CD4-positive, alpha-beta T cell treated with Interleukin-6 for 4 hours (primary cell): Measurements from ENCODE around the gene CCL15.
"Not testable (repeated sequence)": the region's sequence is repeated elsewhere in the genome, so short reads cannot be mapped to it uniquely, and the experiment has no call there.

ENCODE experiments used
- DNase-seq: peaks from one replicate; pipeline ENCODE4 v3.0.0-alpha.2; 2020; ENCODE audit warnings: mixed read lengths

CCL15 gene, protein sequence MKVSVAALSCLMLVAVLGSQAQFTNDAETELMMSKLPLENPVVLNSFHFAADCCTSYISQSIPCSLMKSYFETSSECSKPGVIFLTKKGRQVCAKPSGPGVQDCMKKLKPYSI

DNA sequence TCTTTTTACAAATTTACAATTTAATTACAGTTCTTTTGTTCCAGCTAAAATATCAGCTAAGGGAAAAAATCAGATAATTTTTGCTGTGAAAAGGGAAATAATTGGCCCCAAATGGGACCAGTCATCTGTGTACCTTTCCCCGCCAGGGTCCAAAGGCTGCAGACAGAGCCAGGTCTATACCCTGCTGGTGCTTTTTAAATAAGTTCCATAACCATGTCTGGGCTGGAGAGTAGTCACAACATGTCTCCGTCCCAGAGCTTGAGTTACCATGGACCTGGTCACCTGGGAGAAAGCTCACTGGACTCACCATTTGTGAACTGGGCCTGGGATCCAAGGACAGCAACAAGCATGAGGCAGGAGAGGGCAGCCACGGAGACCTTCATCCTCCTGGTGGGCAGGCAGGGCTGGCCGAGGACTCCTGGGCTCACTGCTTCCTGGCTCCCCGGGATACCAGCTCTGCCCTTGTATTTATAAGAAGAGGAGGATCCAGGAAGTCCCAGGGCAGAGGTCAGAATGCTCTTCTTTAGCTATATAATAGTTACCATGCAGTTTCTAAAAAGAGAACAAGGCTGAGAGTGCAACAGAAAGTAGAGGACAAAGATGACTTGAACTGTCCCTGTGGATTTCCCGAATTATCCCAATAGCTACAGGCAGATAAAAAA is at the start of gene CCL15:
Gene CCL15 (minus strand): TSS at position 444 of the 662 bp plus-strand sequence. CDS start 61 bp downstream, at position 383.
- no peak for DNase-seq

DNA sequence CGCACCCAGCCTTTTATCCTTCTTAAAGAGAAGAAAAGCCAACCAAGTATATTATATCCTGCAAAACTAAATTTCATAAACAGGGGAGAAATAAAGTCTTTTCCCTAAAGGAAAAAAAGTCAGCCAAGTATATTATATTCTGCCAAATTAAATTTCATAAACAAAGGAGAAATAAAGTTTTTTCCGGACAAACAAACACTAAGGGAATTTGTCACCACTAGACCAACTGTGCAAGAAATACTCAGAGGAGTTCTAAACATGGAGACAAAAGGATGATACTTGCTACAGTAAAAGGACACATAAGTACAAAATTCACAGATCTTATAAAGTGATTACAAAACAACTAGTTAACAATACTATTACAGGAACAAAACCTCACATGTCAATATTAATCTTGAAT is 48.3 kb upstream of the CCL15 start:
- no peak for DNase-seq

DNA sequence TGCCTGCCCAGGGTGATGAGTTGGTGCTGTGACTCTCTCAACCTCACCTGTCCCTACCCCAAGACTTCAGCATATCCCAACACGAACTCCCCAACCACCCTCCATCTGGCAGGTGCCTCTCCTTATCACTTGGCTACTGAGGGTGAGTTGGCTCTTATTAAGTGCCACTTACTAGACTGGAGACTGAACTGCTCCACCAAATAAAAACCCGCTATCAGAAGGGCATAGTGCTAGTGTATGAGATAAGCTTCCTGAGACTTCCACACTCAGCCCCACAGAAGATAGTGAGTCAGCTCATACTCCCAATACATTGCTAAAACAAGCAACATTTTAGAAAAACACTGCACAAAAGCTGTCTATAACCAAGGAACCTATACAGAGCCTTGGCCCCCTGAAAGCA is 46.7 kb upstream of the CCL15 start:
- DNase-seq, result no peak

DNA sequence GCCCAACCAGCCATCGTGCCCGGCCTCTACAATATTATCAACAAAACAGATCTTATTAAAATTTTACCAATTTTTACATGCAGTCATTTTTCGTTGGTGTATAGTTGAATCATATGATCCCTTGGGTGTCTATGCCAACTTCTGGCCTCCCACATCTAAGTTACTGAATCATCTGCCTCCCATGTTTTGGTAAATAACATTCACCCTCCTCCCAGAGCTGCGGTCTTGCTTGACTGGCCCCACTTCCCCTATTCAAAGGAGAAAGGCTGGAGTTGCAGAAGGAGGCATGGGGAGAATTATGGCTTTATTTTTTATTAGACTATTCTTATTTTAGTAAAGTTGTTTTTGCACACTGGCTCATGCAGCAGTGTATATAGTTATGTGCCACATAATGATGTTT is 34.9 kb upstream of the CCL15 start:
- DNase-seq, result no peak

DNA sequence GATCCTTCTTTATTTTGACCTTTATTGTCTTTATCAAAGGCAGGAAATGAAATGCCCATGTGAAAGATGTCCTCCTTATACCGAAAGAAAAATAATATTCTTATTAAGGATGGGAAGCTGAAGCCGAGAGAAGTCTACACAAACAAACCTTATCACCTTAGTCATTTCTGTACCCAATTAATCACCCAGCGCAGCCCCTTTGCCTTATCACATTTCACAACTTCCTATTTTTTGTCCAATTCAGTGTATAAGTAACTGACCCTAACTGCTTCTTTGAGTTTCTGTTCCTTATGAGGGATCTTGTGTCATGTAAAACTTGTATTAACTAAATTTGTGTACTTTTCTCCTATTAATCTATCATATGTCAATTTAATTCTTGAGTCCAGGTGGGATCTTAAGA is 32.8 kb upstream of the CCL15 start:
- DNase-seq, result no peak

DNA sequence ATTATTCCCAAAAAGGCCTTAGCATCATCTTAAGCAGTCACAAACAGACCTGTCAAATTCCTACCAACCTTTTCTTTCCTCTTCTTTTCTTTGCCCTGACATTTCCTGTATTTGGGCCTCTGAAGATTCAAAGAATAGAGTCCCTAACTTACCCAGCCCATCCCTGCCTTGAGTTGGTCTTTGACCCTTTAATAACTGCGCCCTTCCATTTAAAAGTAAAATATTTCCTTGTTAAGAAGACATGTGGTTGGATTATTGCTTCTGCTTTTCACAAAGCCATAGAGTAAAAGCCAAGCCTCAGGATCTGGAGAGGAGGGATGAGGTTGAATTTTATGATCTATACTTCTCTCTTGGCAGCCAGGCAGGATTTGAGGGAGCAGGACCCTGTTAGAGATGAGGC is 29.6 kb upstream of the CCL15 start:
- no peak for DNase-seq

DNA sequence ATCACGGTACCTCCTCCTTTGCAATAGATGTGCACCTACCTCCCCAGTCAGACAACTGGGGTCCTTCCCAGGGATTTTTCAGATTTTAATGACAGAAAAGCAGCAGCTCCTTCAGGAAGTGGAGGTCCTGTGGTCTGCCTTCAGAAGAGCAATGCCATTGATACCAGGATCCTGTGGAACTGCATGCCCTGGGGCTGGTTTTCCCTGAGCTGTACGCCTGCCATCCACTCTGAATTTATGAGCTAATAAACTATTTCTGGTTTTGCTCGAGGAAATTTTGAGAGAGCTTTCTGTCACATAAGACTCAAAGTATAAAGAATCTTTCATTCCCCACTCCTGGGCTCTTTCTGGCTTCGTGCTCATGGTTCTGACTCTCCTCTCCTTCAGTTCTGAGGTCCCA is 26.4 kb upstream of the CCL15 start:
- DNase-seq, result no peak

DNA sequence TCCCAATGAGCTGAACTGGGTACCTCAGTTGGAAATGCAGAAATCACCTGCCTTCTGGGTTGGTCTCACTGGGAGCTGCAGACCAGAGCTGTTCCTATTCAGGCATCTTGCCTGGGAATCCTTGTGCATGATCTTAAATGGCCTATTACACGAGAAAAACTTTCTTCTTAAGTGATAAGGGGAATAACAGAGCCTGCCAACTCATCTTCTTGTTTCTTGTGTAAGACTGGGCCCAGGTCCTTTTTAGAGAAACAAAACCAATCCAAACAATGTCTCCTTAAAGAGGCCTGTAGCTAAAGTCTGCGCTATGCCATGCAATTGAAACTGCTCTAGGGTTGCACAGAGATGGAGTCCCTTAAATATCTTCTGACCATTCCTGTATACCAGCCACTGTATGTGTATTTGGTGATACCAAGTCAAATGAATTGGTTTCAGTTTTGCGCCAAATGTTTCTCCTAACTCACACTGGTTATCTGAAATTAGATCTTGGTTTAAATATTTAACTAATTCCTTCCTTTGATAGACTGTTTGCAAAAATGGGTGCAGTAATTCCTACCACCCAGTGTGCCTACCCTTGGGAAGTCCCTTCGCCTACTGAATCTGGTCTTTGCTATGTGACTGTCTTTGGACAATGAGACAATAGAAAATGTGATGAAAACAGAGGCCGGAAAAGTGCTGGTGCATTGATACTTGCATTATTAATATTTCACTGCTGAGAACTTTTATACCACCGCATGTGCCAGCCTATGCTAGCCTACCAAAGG is 22.9 kb upstream of the CCL15 start:
- DNase-seq, result no peak

DNA sequence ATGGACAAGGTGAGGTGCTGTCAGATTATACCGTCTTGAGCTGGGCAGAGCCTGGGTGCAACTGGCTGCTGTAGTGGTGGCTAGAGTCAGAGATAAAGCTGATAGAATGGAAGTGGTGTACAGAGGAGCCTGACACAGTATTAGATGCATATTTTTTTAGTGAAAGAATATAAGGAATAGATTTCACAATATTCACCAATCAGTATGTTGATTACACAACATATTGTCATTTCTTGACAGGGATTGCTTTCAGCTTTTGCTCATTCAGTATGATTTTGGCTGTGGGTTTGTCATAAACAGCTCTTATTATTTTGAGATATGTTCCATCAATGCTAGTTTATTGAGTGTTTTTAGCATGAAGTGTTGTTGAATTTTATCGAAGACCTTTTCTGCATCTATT is 18.1 kb upstream of the CCL15 start:
- no peak for DNase-seq

DNA sequence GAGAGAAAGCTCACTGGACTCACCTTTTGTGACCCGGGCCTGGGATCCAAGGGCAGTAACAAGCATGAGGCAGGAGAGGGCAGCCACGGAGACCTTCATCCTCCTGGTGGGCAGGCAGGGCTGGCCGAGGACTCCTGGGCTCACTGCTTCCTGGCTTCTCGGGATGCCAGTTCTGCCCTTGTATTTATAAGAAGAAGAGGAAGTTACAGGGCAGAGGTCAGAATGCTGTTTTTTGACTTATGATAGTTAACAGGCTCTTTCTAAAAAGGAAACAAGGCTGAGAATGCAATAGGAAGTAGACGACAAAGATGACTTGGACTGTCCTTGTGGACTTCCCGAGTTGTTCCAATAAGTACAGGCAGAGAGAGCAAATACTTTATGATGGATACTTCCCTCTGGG is 16.4 kb upstream of the CCL15 start, which contains the start of gene CCL23:
Gene CCL23 (minus strand): TSS at position 174 of the 400 bp plus-strand sequence. CDS start 75 bp downstream, at position 99.
- no peak for DNase-seq

DNA sequence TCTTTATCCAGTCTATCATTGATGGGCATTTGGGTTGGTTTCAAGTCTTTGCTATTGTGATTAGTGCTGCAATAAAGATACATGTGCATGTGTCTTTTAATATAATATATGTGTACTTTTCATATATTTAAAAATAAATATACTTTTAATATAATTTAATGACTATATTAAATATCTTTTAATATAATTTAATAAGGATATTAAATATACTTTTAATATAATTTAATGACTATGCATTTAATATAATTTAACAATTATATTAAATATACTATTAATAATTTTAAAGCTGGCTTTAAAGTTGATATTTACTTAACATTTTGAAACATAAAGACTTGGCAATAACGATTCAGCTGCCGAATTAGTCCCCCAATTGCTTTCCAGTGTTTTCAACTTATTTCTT is 15.2 kb upstream of the CCL15 start:
- DNase-seq, result no peak

DNA sequence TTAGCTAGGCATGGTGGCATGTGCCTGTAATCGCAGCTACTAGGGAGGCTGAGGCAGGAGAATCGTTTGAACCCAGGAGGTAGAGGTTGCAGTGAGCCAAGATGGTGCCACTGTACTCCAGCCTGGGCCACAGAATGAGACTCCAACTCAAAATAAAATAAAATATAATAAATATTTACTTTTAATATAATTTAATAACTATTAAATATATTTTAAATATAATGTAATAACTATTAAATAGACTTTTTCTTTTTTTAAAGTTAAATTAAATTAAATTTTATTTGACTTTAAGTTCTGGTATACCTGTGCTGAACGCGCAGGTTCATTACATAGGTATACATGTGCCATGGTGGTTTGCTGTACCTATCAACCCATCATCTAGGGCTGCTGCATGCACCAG is 14.5 kb upstream of the CCL15 start:
- not testable (repeated sequence) for DNase-seq

DNA sequence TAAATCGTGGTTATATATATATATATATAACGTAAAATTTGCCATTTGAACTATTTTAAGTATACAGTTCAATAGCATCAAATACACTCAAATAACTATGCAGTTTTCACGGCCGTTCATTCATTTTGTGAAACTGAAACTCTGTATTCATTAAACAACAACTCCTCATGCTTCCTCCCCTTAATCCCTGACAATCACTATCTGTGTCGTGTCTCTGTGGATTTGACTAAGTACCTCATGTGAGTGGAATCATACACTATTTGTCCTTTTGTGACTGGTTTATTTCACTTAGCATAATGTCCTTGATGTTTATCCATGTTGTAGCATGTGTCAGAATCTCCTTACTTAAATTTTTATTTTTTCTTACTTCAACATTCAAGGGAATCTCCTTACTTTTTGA is 13.6 kb upstream of the CCL15 start:
- no peak for DNase-seq

DNA sequence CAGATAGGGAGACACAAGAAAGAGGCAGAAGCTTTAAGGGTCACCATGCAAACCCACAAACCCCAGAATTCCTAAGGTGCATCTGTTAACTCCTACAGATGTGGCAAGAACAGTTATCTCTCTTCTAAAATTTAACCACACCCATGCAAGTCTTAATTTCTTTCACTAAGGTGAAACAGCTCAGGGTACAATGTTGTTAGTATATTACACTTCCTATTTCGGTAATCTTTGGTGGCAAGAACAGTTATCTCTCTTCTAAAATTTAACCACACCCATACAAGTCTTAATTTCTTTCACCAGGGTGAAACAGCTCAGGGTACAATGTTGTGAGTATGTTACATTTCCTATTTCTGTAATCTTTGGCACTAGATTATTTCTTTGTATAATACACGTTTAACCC is 9.8 kb upstream of the CCL15 start:
- no peak for DNase-seq

DNA sequence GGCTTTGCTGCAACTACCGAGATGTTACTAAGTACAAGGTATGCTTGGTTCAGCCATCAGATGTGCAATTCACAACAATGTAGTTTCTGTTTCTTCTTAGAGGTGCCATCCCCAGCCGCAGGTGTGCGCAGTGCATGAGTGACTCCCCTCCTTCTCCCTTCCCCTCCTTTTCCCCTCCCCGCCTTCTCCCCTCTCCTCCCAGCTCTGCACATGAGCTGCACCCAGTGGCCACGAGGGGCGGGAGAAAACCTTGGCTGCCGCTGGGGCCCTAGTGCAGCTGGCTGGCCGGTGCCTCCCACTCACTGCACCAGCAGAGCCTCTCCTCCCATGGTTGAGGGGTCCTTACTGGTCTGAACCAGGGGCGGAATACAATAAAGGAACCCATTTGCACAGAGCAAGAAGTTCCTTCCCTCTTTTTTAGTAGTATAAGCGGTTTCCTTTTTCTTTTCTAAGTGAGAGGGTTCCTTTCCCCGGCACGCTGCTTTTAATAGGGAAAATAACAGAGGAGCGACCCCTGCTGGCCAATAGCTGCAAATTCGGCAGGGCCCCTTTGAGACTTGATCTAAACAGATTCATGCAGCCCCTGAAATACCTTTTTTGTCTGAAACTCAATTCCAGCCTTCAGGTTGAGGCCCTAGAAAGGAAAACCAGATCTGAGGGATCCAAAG is 7.8 kb upstream of the CCL15 start:
- no peak for DNase-seq

DNA sequence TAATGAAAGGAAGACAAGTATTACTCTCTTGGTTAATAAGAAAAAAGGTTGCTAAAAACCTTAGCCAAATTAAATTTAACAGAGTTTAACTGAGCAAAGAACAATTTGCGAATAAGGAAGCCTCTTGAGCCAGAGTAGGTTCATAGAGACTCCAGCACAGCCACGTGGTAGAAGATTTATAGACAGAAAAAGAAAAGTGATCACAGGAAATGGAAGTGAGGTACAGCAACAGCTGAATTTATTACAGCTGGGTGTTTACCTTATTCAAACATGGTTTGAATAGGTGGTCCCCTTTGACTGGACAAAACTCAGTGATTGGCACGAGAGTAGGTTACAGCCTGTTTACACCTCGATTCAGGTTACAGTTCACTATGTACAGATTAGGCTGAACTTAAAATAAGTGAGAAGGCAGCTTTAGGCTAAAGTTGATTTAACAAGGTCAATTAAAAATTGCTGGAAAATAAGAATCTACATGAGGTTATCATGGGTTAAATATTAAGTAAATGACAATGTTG is 3.3 kb upstream of the CCL15 start:
- no peak for DNase-seq

DNA sequence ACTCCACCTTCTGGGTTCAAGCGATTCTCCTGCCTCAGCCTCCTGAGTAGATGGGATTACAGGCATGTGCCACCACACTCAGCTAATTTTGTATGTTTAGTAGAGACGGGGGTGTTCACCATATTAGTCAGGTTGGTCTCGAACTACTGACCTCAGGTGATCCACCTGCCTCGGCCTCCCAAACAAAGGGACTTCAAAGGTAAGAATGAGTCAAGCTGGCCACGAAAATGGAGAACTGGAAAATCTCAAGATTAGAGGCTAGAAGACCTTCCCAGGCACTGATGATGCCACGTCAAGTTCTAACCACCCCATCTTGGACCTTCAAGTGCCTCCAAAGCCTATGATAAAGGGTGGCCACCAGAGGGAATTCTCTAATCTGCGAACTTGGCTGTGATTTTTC is 1.3 kb upstream of the CCL15 start:
- no peak for DNase-seq

DNA sequence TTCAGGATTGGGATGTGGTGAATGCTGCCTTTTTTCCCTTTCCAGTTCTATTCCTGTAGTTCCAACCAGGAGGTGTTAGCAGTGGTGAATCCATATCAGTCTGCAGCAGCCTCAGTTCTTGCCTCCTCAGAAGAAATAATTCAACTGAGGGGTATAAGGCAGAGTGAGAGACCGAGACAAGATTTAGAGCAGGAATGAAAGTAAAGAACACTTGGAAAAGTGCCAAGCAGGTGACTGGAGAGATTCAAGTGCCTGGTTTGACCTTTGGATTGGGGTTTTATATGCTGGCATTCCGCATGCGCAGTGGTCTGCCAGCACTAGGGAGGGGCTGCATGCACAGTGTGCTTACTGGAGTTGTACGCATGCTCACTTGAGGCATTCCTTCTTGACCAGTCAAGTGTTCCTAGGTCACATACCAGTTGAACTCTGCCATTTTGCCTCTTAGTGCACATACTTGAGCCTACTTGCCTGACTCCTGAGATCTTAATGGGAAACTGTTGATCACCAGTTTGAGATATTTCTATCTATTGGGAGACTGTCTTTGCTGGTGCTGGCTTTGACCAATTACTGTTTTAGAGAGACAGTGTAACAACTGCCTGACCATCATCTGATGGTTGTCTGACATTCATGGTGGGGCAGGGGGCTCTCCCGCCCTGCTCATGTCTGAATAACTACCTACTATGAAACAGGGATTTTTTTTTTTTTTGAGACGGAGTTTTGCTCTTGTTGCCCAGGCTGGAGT is 680 bp upstream of the CCL15 start:
- DNase-seq, result no peak

DNA sequence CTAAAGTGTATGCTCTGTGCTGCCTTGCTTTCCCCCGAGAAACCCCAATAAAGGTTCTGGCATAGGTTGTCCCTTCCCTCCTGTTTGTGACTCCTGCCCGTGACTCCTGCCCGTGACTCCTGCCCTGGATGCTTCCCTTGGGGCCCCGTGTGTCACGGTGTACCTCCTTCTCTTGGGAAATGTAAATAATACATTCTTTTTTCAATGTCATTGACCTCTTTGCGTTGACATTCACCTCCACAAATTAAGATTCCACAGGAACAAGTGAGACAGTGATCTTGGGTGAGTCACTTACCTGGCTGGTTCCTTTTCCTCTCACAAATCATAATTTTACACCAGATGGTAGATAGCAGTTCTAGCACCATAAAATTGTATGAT is 632 bp downstream of the CCL15 start:
- DNase-seq, result no peak

DNA sequence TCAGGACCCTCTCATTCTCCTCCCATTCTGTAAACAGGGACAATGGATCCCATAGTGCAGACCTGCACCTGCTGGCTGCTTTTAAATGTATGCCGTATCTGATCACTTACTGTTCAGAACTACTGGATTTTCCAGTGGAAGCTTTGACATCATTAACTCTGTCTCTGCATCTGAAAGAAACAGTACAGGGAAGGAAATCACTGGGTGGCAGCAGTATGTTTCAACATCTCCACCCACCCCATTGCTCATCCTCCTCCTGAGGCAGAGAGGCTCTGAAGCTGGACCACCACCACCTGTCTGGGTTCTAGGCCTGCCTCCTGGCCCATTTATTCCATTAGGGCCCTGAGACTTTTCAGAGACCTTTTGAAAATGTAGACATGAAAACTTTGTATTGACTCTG is 2.6 kb downstream of the CCL15 start:
- DNase-seq, result no peak

DNA sequence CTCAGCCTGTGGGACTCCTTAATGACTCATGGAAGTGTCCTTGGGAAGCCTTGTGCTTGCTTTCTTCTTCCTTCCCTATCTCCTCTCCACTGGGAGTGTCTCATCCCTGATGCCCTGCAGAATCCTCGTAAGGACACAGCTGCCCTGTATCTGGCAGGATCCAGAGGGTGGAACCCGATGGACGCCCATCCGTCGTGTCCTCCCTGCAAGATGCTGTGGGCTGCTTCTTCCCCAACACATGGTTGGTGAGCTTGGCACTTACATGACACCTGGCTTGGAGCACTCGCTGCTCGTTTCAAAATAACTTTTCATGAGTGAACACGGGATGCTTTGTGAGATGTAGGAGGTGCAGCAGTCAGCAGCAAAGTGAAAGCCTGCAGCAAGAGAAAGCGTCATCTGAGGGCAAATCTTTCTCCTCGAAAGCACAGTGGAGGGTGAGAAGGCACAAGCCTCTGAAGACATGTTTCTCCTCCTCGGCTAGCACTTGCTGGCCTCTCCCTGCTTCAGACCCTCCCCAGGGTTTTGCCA is 3.3 kb downstream of the CCL15 start:
- no peak for DNase-seq

DNA sequence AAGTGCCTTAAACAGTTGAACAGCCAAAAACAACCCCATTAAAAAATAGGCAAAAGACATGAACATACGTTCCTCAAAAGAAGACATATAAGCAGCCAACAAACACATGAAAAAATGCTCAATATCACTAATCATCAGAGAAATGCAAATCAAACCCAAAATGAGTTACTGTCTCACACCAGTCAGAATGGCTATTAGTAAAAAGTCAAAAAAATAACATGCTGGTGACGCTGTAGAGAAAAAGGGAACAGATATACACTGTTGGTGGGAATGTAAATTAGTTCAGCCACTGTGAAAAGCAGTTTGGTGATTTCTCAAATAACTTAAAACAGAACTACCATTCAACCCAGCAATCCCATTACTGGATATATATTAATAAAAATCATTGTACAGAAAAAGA is 6.0 kb downstream of the CCL15 start:
- not testable (repeated sequence) for DNase-seq

DNA sequence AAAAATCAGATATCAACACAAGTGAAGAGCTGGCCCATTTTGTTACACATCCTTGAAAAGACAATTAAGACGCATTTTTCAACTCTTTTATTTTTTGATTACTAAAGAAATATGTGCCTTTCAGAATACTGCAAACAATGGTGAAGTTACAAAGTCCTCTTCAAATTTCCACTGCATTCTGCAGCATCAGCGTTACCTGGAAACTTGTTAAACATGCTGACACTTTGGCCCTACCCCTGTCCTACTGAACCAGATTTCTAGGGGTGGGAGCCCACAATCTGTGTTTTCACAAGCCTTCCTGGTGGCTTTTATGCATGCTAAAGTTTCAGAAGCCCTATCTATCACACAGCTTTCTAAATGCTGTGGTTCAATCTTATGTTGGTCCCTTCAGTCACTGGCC is 10.3 kb downstream of the CCL15 start:
- DNase-seq, result no peak
